Stimulated activated CD8-positive, alpha-beta memory T cell treated with anti-CD3 and anti-CD28 coated beads, Interleukin-7, amount 100 ng/mL, for 24 hours (primary cell): ENCODE measurements around the gene CTSH.

Experiments used
- DNase-seq: peaks from one replicate; pipeline ENCODE4 v3.0.0-alpha.2; 2020; ENCODE audit warnings: low read depth

CTSH gene

GRCh38 chr15:78977591-78978347, 32.9 kb upstream of the CTSH start:
- DNase-seq, result no peak

GRCh38 chr15:78977091-78977571, 32.3 kb upstream of the CTSH start:
- no peak for DNase-seq

GRCh38 chr15:78976691-78977090, 31.8 kb upstream of the CTSH start:
- DNase-seq, result no peak

- DNase-seq, result no peak
Measured at GRCh38 chr15:78974272-78974918, 29.5 kb upstream of the CTSH start.

GRCh38 chr15:78969687-78970349, 25.0 kb upstream of the CTSH start:
- DNase-seq, result no peak

- DNase-seq, result no peak
Measured at GRCh38 chr15:78968539-78969271, 23.9 kb upstream of the CTSH start.

- DNase-seq, result no peak
Measured at GRCh38 chr15:78968114-78968513, 23.3 kb upstream of the CTSH start.

GRCh38 chr15:78960308-78960707, 15.5 kb upstream of the CTSH start:
- no peak for DNase-seq

GRCh38 chr15:78959360-78959759, 14.5 kb upstream of the CTSH start:
- no peak for DNase-seq

- DNase-seq, result no peak
Measured at GRCh38 chr15:78957416-78958093, 12.7 kb upstream of the CTSH start.

- DNase-seq, result no peak
Measured at GRCh38 chr15:78956937-78957336, 12.1 kb upstream of the CTSH start.

- no peak for DNase-seq
Measured at GRCh38 chr15:78955355-78955754, 10.5 kb upstream of the CTSH start.

GRCh38 chr15:78951841-78952238, 7.0 kb upstream of the CTSH start:
- no peak for DNase-seq

- DNase-seq, result no peak
Measured at GRCh38 chr15:78950902-78951840, 6.3 kb upstream of the CTSH start.

- DNase-seq, result no peak
Measured at GRCh38 chr15:78950343-78950742, 5.5 kb upstream of the CTSH start.

GRCh38 chr15:78949461-78949860, 4.6 kb upstream of the CTSH start:
- DNase-seq, result no peak

- DNase-seq, result no peak
Measured at GRCh38 chr15:78947506-78947905, 2.7 kb upstream of the CTSH start.

- no peak for DNase-seq
Measured at GRCh38 chr15:78946493-78946892, 1.6 kb upstream of the CTSH start.

GRCh38 chr15:78944202-78944625, 632 bp downstream of the CTSH start:
- no peak for DNase-seq

GRCh38 chr15:78943692-78944091, 1.2 kb downstream of the CTSH start:
- DNase-seq, result no peak

- DNase-seq, result no peak
Measured at GRCh38 chr15:78942741-78943140, 2.1 kb downstream of the CTSH start.
